CD14-positive monocyte (primary cell): ENCODE results near the gene CCDC82. TPM values are rescaled to one million over a fixed set of nuclear protein-coding genes. Genes with fewer than 3 reads are reported as not detected.

Experiments used
- DNase-seq, 3 donors: peaks; one replicate each; pipeline ENCODE4 v3.0.0-alpha.2; 2011 to 2022
- H2AFZ ChIP-seq: 2 replicates; pipeline ENCODE4 v1.6.0; 2012; ENCODE audit warnings: mild to moderate bottlenecking, low read depth, low read length, inconsistent platforms; ENCODE audit not compliant: insufficient read depth, poor library complexity, severe bottlenecking
- H3K27ac ChIP-seq, 2 donors: 1 replicate in 1 of 2; 2 replicates in 1 of 2; pipeline ENCODE4 v1.5.1; 2012 to 2013; ENCODE audit warnings: low read length in 2 of 2, control low read depth in 1 of 2, inconsistent platforms in 1 of 2, low read depth in 1 of 2, mild to moderate bottlenecking in 1 of 2
- H3K27me3 ChIP-seq, 2 donors: one replicate each; pipeline versions ENCODE4 v1.6.0 to v1.6.1; 2011 to 2013; ENCODE audit warnings: low read length in 2 of 2; ENCODE audit not compliant: control insufficient read depth in 2 of 2, insufficient read depth in 2 of 2
- H3K36me3 ChIP-seq, 2 donors: replicated peaks in 1 of 2; 1 replicate in 1 of 2; 2 replicates in 1 of 2; pipeline versions ENCODE4 v1.5.1 to v1.6.1; 2012 to 2013; ENCODE audit warnings: low read length in 2 of 2, control low read depth in 1 of 2, inconsistent platforms in 1 of 2, mild to moderate bottlenecking in 1 of 2; ENCODE audit not compliant: insufficient read depth in 2 of 2, control insufficient read depth in 1 of 2
- H3K4me1 ChIP-seq, 2 donors: 1 replicate in 1 of 2; 2 replicates in 1 of 2; pipeline versions ENCODE4 v1.5.1 to v1.6.1; 2012 to 2013; ENCODE audit warnings: low read length in 2 of 2, control low read depth in 1 of 2, inconsistent platforms in 1 of 2, mild to moderate bottlenecking in 1 of 2, moderate library complexity in 1 of 2; ENCODE audit not compliant: insufficient read depth in 2 of 2, control insufficient read depth in 1 of 2
- H3K4me2 ChIP-seq: replicated peaks from 2 replicates; pipeline ENCODE3; 2012; ENCODE audit warnings: low read length, moderate library complexity, mild to moderate bottlenecking; ENCODE audit not compliant: poor library complexity, severe bottlenecking; ENCODE audit errors: extremely low read depth
- H3K4me3 ChIP-seq, 3 experiments: fragments of 200-600 bp in 1 of 3; sonication (generic) in 1 of 3; replicated peaks in 1 of 3; 1 replicate in 2 of 3; 2 replicates in 1 of 3; pipeline ENCODE4 v1.5.1; 2011 to 2013; ENCODE audit warnings: low read length in 3 of 3, mild to moderate bottlenecking in 3 of 3, control low read depth in 2 of 3, low read depth in 2 of 3, inconsistent platforms in 1 of 3, moderate library complexity in 1 of 3
- H3K79me2 ChIP-seq: 2 replicates; pipeline ENCODE4 v1.6.0; 2012; ENCODE audit warnings: mild to moderate bottlenecking, control low read depth, inconsistent platforms, low read length, moderate library complexity; ENCODE audit not compliant: insufficient read depth
- H3K9ac ChIP-seq: 2 replicates; pipeline ENCODE4 v1.6.0; 2017; ENCODE audit warnings: low read length, mild to moderate bottlenecking; ENCODE audit not compliant: insufficient read depth, poor library complexity, severe bottlenecking
- H3K9me3 ChIP-seq, 2 donors: replicated peaks in 1 of 2; 1 replicate in 1 of 2; 2 replicates in 1 of 2; pipeline versions ENCODE4 v1.5.1 to v1.6.1; 2012 to 2013; ENCODE audit warnings: low read length in 2 of 2, control low read depth in 1 of 2; ENCODE audit not compliant: control insufficient read depth in 1 of 2, insufficient read depth in 1 of 2
- H4K20me1 ChIP-seq: 2 replicates; pipeline ENCODE4 v1.6.0; 2012; ENCODE audit warnings: mild to moderate bottlenecking, low read length, control low read depth, moderate library complexity; ENCODE audit not compliant: insufficient read depth
- H3K27ac Mint-ChIP-seq, 7 donors: one replicate each; pipeline ENCODE4 v1.8.0; 2020; ENCODE audit warnings: mild to moderate bottlenecking in 7 of 7, mixed read lengths in 7 of 7, moderate library complexity in 6 of 7, inconsistent platforms in 2 of 7
- H3K27me3 Mint-ChIP-seq, 3 donors: one replicate each; pipeline ENCODE4 v1.8.0; 2021 to 2022; ENCODE audit warnings: low read depth in 3 of 3, mild to moderate bottlenecking in 3 of 3, mixed read lengths in 3 of 3, moderate library complexity in 3 of 3, inconsistent platforms in 1 of 3
- H3K36me3 Mint-ChIP-seq, 2 donors: one replicate each; pipeline ENCODE4 v1.8.0; 2020; ENCODE audit warnings: mixed read lengths in 2 of 2, inconsistent platforms in 1 of 2, mild to moderate bottlenecking in 1 of 2
- H3K4me1 Mint-ChIP-seq: one replicate; pipeline ENCODE4 v1.8.0; 2020; ENCODE audit warnings: mild to moderate bottlenecking, mixed read lengths
- H3K4me3 Mint-ChIP-seq, 2 donors: one replicate each; pipeline ENCODE4 v1.8.0; 2020; ENCODE audit warnings: mild to moderate bottlenecking in 2 of 2, mixed read lengths in 2 of 2, moderate library complexity in 1 of 2
- H3K9me3 Mint-ChIP-seq, 7 donors: one replicate each; pipeline ENCODE4 v1.8.0; 2020 to 2022; ENCODE audit warnings: mixed read lengths in 7 of 7, mild to moderate bottlenecking in 6 of 7, moderate library complexity in 6 of 7, inconsistent platforms in 2 of 7
- WGBS: methylation state at CpG from one replicate; pipeline ENCODE4 v1.1.5; 2013; ENCODE audit warnings: missing lambda C conversion rate; ENCODE audit not compliant: insufficient coverage; 5-methylcytosine and 5-hydroxymethylcytosine counted together
- intact Hi-C, 2 donors: fragments of 100-400 bp; cut with micrococcal nuclease; formaldehyde crosslinking; loops; one replicate each; pipeline versions ENCODE4 v1.15.0 to v1.15.1; 2023
- polyA plus RNA-seq, 3 donors: library from polyadenylated mRNA; depleted of rRNA in 1 of 3; unstranded in 2 of 3; stranded (reverse) in 1 of 3; fragments of 300-500 nt in 2 of 3; fragments of >200 nt in 1 of 3; fragmentation: Illumina TruSeq in 2 of 3; gene quantifications; 1 replicate in 2 of 3; 2 replicates in 1 of 3; pipeline ENCODE4 v1.2.3, GENCODE V29; 2012 to 2021
- TF ChIP-seq, protein P1 (sequence below): fragments of 200-600 bp; IDR thresholded peaks from one replicate; pipeline ENCODE4 v1.8.0; 2022; ENCODE audit warnings: antibody characterized with exemption, mild to moderate bottlenecking

The CCDC82 gene
- polyA plus RNA-seq, 3 donors, result 10.7 to 18.2 (median 12.2) TPM

DNA sequence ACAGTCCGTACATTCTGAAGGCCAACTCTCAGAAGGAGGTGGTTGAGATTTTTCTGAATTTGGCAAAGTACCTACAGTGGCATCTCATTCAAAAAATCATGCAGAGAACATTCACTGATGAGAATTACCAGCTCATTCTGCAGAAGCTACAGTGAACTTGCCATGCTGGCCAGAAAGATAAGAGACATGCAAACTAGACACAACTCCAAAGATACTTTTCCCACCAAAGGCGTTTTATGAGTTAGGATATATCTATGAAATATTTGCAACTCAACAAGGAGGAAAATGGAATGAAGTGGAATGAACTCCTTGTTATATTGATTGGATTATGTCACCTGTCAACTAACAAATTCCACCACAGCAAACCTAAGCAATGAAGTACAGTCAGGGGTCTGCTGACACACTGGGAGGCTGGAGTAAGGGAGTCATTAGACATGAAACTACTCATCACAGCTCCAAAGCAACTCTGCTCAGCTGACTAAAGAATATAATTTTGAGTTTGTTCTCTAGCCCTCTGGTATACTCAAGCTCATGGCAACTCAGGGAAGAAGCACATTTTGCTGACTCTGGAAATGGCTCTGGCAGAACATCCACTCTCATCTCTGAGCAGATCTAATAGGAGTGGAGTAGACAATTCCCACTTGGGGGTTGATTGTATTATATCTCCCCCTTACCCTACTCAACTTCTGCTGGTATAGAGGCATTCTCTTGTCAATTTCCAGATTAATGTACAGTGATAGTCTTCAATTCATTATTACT is 69.6 kb downstream of the CCDC82 start:
- no peak for DNase-seq
- no peak overlapping the region for H3K4me3 Mint-ChIP-seq
- peaks cover 11 to 13% of the 10 kb centered on the region in 2 donors for H3K4me1 ChIP-seq
- 100% methylated on average over 1 of the region's 2 CpGs for WGBS
- peaks cover 0 to 2% (median 0%) of the 10 kb centered on the region in 7 donors for H3K9me3 Mint-ChIP-seq
- H3K36me3 ChIP-seq, result no peaks in the 10 kb centered on the region
- H3K4me2 ChIP-seq, result no peak overlapping the region
- no peaks in the 10 kb centered on the region for H3K27me3 ChIP-seq
- no peak overlapping the region for H3K4me3 ChIP-seq
- peaks cover 26% of the 10 kb centered on the region for H4K20me1 ChIP-seq
- H3K4me1 Mint-ChIP-seq, result peaks cover 17% of the 10 kb centered on the region
- TF ChIP-seq, protein P1, sequence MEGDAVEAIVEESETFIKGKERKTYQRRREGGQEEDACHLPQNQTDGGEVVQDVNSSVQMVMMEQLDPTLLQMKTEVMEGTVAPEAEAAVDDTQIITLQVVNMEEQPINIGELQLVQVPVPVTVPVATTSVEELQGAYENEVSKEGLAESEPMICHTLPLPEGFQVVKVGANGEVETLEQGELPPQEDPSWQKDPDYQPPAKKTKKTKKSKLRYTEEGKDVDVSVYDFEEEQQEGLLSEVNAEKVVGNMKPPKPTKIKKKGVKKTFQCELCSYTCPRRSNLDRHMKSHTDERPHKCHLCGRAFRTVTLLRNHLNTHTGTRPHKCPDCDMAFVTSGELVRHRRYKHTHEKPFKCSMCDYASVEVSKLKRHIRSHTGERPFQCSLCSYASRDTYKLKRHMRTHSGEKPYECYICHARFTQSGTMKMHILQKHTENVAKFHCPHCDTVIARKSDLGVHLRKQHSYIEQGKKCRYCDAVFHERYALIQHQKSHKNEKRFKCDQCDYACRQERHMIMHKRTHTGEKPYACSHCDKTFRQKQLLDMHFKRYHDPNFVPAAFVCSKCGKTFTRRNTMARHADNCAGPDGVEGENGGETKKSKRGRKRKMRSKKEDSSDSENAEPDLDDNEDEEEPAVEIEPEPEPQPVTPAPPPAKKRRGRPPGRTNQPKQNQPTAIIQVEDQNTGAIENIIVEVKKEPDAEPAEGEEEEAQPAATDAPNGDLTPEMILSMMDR, result no peak
- intact Hi-C loops, result no loop called here
- peaks cover 21 to 28% of the 10 kb centered on the region in 2 donors for H3K36me3 Mint-ChIP-seq
- no peak overlapping the region for H3K27ac Mint-ChIP-seq
- H3K9me3 ChIP-seq, result no peaks in the 10 kb centered on the region
- H3K27me3 Mint-ChIP-seq, result peaks cover 0 to 1% (median 1%) of the 10 kb centered on the region in 3 donors
- H2AFZ ChIP-seq, result no peak overlapping the region
- no peak overlapping the region for H3K27ac ChIP-seq
- no peaks in the 10 kb centered on the region for H3K79me2 ChIP-seq
- no peak overlapping the region for H3K9ac ChIP-seq

DNA sequence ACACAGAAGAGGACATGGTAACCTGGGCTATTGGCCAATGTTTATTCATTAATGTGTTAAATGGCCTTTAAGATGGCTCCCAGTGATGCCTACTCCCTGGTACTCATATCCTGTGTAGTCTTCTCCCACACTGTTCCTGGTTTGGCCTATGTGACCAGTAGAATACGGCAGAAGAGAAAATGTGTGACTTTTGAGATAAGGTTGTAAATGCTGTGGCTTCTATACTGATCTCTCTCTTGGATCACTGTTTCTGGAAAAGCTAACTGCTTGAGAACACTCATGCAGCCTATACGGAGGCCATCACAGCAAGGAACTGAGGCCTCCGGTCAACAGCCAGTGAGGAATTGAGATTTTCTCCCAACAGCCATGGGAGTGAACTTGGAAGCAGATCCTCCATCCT is 70.9 kb downstream of the CCDC82 start:
- Mint-ChIP-seq H3K4me3 (no peak overlapping the region), H3K9me3 (peaks cover 0 to 2% (median 0%) of the 10 kb centered on the region in 7 donors), H3K27ac (no peak overlapping the region), H3K4me1 (peaks cover 30% of the 10 kb centered on the region), H3K27me3 (peaks cover 0 to 1% (median 0%) of the 10 kb centered on the region in 3 donors), H3K36me3 (peaks cover 21 to 28% of the 10 kb centered on the region in 2 donors)
- no peak overlapping the region for H3K27ac ChIP-seq
- H2AFZ ChIP-seq, result no peak overlapping the region
- TF ChIP-seq, protein P1, result no peak
- intact Hi-C loops, result no loop called here
- H3K9me3 ChIP-seq, result no peaks in the 10 kb centered on the region
- H4K20me1 ChIP-seq, result peaks cover 22% of the 10 kb centered on the region
- H3K27me3 ChIP-seq, result no peaks in the 10 kb centered on the region
- H3K36me3 ChIP-seq, result no peaks in the 10 kb centered on the region
- no peak overlapping the region for H3K4me2 ChIP-seq
- no peak for DNase-seq
- 100% methylated on average over 3 of the region's 3 CpGs for WGBS
- H3K4me1 ChIP-seq, result peaks cover 23 to 25% of the 10 kb centered on the region in 2 donors
- H3K9ac ChIP-seq, result no peak overlapping the region
- no peak overlapping the region for H3K4me3 ChIP-seq
- no peaks in the 10 kb centered on the region for H3K79me2 ChIP-seq
